Globus pallidus (tissue), 1 donor: ENCODE data around the gene NXPE1.

Source experiments
- DNase-seq: peaks from one replicate; pipeline ENCODE4 v3.0.0-alpha.2; 2015; ENCODE audit warnings: low spot score

NXPE1 gene

GRCh38 chr11:114562166-114562916, 2.7 kb upstream of the NXPE1 start:
- no peak for DNase-seq

GRCh38 chr11:114556135-114556534, 3.5 kb downstream of the NXPE1 start:
- DNase-seq: no peak

- DNase-seq: no peak
These were observed 6.0 kb downstream of the NXPE1 start for GRCh38 chr11:114553642-114554041.

- no peak for DNase-seq
These were observed 8.6 kb downstream of the NXPE1 start for GRCh38 chr11:114551060-114551459.

GRCh38 chr11:114525682-114526081, 34.0 kb downstream of the NXPE1 start:
- no peak for DNase-seq

GRCh38 chr11:114524122-114524521, 35.6 kb downstream of the NXPE1 start:
- DNase-seq: no peak

GRCh38 chr11:114522818-114523217, 36.9 kb downstream of the NXPE1 start:
- no peak for DNase-seq

GRCh38 chr11:114511538-114511937, 48.1 kb downstream of the NXPE1 start:
- DNase-seq: no peak

- DNase-seq: no peak
These were observed 48.6 kb downstream of the NXPE1 start for GRCh38 chr11:114511079-114511478.

- DNase-seq: no peak
These were observed 57.8 kb downstream of the NXPE1 start for GRCh38 chr11:114501901-114502300.

- no peak for DNase-seq
These were observed 59.9 kb downstream of the NXPE1 start for GRCh38 chr11:114499756-114500155.

- DNase-seq: no peak
These were observed 62.8 kb downstream of the NXPE1 start for GRCh38 chr11:114496915-114497314.

GRCh38 chr11:114483929-114484328, 75.8 kb downstream of the NXPE1 start:
- no peak for DNase-seq

- no peak for DNase-seq
These were observed 77.6 kb downstream of the NXPE1 start for GRCh38 chr11:114482114-114482513.

- DNase-seq: no peak
These were observed 80.3 kb downstream of the NXPE1 start for GRCh38 chr11:114479331-114479730.

GRCh38 chr11:114478768-114479167, 80.9 kb downstream of the NXPE1 start:
- peak; percentile 9 for DNase-seq

- DNase-seq: no peak
These were observed 81.7 kb downstream of the NXPE1 start for GRCh38 chr11:114478001-114478410.

GRCh38 chr11:114472661-114473060, 87.0 kb downstream of the NXPE1 start:
- no peak for DNase-seq
